DND-41 (cell line): Measurements from ENCODE around the gene TOMM7.
"Not testable (repeated sequence)": the region's sequence is repeated elsewhere in the genome, so short reads cannot be mapped to it uniquely, and the experiment has no call there.

Experiments used
- ATAC-seq: fragments of 200-7000 bp; cut with Tn5 transposase; 3 replicates; pipeline ENCODE4 v1.9.1; 2021; ENCODE audit warnings: low read depth; ENCODE audit not compliant: insufficient read depth
- DNase-seq: peaks from one replicate; pipeline ENCODE4 v3.0.0-alpha.2; 2020
- H2AFZ ChIP-seq: 2 replicates; pipeline ENCODE4 v1.6.0; 2012; ENCODE audit warnings: low read depth, low read length
- H3K27ac ChIP-seq: 2 replicates; pipeline ENCODE4 v1.5.1; 2012; ENCODE audit warnings: low read length, inconsistent platforms
- H3K27me3 ChIP-seq: fragments of 200-600 bp; sonication (generic); 2 replicates; pipeline ENCODE4 v1.6.0; 2012; ENCODE audit warnings: low read length, mild to moderate bottlenecking, inconsistent platforms; ENCODE audit not compliant: insufficient read depth, poor library complexity
- H3K36me3 ChIP-seq: 2 replicates; pipeline ENCODE4 v1.5.1; 2012; ENCODE audit warnings: low read length, inconsistent platforms; ENCODE audit not compliant: insufficient read depth
- H3K4me1 ChIP-seq: 2 replicates; pipeline ENCODE4 v1.5.1; 2012; ENCODE audit warnings: mild to moderate bottlenecking, low read length; ENCODE audit not compliant: insufficient read depth
- H3K4me2 ChIP-seq: 2 replicates; pipeline ENCODE4 v1.6.0; 2012; ENCODE audit warnings: mild to moderate bottlenecking, moderate library complexity, low read length, inconsistent platforms; ENCODE audit not compliant: insufficient read depth
- H3K4me3 ChIP-seq, 2 experiments: fragments of 200-600 bp in 1 of 2; shearing (Covaris generic) in 1 of 2; 2 replicates each; pipeline ENCODE4 v1.5.1; 2012 to 2016; ENCODE audit warnings: inconsistent platforms in 2 of 2, low read length in 2 of 2, mild to moderate bottlenecking in 2 of 2, low read depth in 1 of 2, moderate library complexity in 1 of 2
- H3K79me2 ChIP-seq: 2 replicates; pipeline ENCODE4 v1.6.0; 2012; ENCODE audit warnings: low read length, inconsistent platforms; ENCODE audit not compliant: insufficient read depth
- H3K9ac ChIP-seq: 2 replicates; pipeline ENCODE4 v1.6.0; 2012; ENCODE audit warnings: low read depth, mild to moderate bottlenecking, inconsistent platforms, low read length, moderate library complexity
- H3K9me3 ChIP-seq: 2 replicates; pipeline ENCODE4 v1.5.1; 2012; ENCODE audit warnings: low read length, moderate library complexity, mild to moderate bottlenecking, inconsistent platforms; ENCODE audit not compliant: insufficient read depth, severe bottlenecking
- H4K20me1 ChIP-seq: 2 replicates; pipeline ENCODE4 v1.6.0; 2012; ENCODE audit warnings: low read length; ENCODE audit not compliant: insufficient read depth
- EZH2 ChIP-seq: IDR thresholded peaks from 3 replicates; pipeline ENCODE4 v1.6.1; 2012; ENCODE audit warnings: borderline replicate concordance, low read depth, mild to moderate bottlenecking, moderate library complexity, low read length, inconsistent platforms; ENCODE audit not compliant: severe bottlenecking
- TF ChIP-seq, protein P1 (sequence below): IDR thresholded peaks from 2 replicates; pipeline ENCODE4 v1.5.1; 2012; ENCODE audit warnings: borderline replicate concordance, low read length, moderate library complexity, mild to moderate bottlenecking; ENCODE audit not compliant: poor library complexity, severe bottlenecking; ENCODE audit errors: extremely low read depth

TOMM7 gene

DNA sequence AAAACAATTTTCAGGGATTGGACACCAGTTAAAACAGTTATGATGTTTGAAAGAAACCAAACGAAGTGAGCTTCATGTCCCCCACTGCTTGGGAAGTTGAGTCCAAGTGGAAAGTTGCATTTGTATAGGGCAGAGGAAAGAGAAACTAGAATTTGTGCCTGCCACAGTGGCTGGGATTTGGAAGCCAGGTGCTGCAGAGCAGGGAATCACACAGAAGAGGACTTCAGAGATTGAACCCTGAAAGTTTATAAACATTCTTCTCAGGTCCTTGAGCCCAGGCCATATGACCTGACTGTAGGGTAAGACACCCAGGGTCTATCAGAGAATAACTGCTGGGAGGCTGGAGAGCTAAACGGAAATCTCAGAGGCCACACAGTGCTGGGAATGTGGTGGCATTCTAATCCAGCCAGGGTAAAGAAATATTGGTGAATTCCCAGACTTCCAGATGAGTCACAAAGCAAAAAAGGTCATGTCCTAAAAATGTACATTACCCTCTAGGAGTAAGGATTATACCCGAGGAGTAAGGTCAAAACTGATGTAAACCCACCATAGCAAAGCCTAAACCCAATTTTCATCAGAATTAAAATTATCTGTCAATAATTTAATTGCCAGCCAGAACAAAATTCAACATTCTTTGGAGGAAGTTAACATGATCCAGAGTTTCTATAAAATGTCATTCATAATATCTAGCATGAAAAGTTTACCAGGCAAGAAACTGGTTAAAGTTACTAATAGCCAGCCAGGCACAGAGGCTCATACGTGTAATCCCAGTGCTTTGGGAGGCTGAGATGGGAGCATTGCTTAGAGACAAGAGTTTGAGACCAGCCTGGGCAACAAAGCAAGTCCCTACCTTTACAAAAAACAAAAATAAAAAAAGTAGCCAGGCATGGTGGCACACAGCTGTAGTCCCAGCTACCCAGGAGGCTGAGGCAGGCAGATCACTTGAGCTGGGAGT is 31.2 kb downstream of the TOMM7 start:
- H3K9me3 ChIP-seq: no peaks in the 10 kb centered on the region
- H3K36me3 ChIP-seq: no peaks in the 10 kb centered on the region
- no peak overlapping the region for H3K9ac ChIP-seq
- H3K27ac ChIP-seq: no peak overlapping the region
- no peaks in the 10 kb centered on the region for H3K4me1 ChIP-seq
- ATAC-seq (no peak), DNase-seq (no peak)
- no peaks in the 10 kb centered on the region for H3K79me2 ChIP-seq
- H2AFZ ChIP-seq: no peak overlapping the region
- no peaks in the 10 kb centered on the region for H4K20me1 ChIP-seq
- TF ChIP-seq, protein P1, sequence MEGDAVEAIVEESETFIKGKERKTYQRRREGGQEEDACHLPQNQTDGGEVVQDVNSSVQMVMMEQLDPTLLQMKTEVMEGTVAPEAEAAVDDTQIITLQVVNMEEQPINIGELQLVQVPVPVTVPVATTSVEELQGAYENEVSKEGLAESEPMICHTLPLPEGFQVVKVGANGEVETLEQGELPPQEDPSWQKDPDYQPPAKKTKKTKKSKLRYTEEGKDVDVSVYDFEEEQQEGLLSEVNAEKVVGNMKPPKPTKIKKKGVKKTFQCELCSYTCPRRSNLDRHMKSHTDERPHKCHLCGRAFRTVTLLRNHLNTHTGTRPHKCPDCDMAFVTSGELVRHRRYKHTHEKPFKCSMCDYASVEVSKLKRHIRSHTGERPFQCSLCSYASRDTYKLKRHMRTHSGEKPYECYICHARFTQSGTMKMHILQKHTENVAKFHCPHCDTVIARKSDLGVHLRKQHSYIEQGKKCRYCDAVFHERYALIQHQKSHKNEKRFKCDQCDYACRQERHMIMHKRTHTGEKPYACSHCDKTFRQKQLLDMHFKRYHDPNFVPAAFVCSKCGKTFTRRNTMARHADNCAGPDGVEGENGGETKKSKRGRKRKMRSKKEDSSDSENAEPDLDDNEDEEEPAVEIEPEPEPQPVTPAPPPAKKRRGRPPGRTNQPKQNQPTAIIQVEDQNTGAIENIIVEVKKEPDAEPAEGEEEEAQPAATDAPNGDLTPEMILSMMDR: no peak
- no peak for TF ChIP-seq EZH2
- H3K4me3 ChIP-seq: no peak overlapping the region
- H3K27me3 ChIP-seq: peaks cover 5% of the 10 kb centered on the region
- H3K4me2 ChIP-seq: no peak overlapping the region

DNA sequence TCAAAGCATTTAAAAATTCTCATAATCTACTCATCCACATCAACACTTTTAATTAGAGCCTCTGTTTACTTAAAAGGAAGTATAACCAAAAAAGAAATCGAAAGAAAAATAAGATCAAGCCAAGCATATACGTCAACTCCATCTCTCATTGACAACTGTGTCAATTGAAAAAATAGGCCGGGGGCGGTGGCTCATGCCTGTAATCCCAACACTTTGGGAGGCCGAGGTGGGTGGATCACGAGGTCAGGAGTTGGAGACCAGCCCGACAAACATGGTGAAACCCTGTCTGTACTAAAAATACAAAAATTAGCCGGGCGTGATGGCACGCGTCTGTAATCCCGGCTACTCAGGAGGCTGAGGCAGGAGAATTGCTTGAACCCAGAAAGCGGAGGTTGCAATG is 32.0 kb downstream of the TOMM7 start:
- not testable (repeated sequence) for DNase-seq, H3K4me3 ChIP-seq, H2AFZ ChIP-seq, H3K27me3 ChIP-seq, H4K20me1 ChIP-seq, H3K79me2 ChIP-seq, H3K9ac ChIP-seq, H3K4me2 ChIP-seq, H3K4me1 ChIP-seq, ATAC-seq, H3K9me3 ChIP-seq, H3K36me3 ChIP-seq, H3K27ac ChIP-seq

DNA sequence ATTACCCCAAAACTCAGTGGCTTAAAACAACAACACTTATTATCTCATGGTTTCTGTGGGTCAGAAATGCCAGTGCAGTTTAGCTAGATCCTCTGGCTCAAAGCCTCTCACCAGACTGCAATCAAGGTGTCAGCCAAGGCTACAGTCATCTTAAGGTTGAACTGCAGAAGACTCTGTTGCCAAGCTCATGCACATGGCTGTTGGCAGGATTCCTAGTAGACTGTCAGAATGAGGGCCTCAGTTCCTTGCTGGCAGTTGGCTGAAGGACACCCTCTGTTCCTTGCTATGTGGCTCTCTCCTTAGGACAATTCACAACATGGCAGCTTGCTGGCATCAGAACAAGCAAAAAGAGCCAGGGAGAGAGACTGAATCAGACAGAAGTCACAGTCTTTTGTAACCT is 34.7 kb downstream of the TOMM7 start:
- no peaks in the 10 kb centered on the region for H3K79me2 ChIP-seq
- H2AFZ ChIP-seq: no peak overlapping the region
- no peaks in the 10 kb centered on the region for H3K4me1 ChIP-seq
- no peak overlapping the region for H3K4me3 ChIP-seq
- H3K9me3 ChIP-seq: no peaks in the 10 kb centered on the region
- H3K4me2 ChIP-seq: no peak overlapping the region
- H3K9ac ChIP-seq: no peak overlapping the region
- H3K27ac ChIP-seq: no peak overlapping the region
- no peak for TF ChIP-seq EZH2
- TF ChIP-seq, protein P1: no peak
- ATAC-seq (no peak), DNase-seq (no peak)
- no peaks in the 10 kb centered on the region for H3K27me3 ChIP-seq
- H3K36me3 ChIP-seq: no peaks in the 10 kb centered on the region
- H4K20me1 ChIP-seq: no peaks in the 10 kb centered on the region

DNA sequence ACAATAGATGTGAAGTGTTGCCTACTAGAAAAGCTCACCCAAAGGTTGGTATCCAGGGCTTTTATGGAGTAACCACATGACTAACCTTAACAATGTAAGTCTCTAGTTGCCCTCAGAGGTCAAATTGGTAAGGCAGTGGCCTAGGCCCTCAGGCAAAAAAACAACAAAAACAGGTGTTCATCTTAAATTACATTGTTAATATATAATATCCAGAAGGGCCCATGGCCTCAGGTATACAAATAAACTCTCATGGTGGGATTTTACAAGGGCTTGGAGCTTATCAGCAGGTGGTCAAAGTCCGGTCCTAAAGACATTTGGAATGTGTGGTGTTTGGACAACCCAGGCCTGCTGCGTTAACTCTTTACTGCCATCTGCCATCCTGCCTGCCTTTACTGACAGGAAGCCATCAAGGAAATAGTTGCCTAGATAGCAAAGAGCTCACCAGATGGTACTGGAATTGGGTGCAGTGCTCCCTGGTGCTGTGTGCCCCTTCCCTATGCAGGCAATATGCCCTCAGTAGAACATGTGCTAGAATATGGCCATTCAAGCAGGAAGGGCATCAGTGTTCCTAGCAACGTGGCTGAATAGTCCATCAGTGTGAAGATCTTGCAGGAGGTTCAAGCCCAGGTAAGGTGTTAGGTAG is 36.2 kb downstream of the TOMM7 start:
- Histone ChIP-seq H3K27me3 (no peaks in the 10 kb centered on the region), H3K27ac (no peak overlapping the region), H3K36me3 (no peaks in the 10 kb centered on the region), H3K4me2 (no peak overlapping the region), H3K9me3 (no peaks in the 10 kb centered on the region), H4K20me1 (no peaks in the 10 kb centered on the region), H3K4me3 (no peak overlapping the region), H2AFZ (no peak overlapping the region), H3K9ac (no peak overlapping the region), H3K79me2 (no peaks in the 10 kb centered on the region), H3K4me1 (no peaks in the 10 kb centered on the region)
- TF ChIP-seq, protein P1: no peak
- no peak for TF ChIP-seq EZH2
- ATAC-seq (no peak), DNase-seq (no peak)
